ENCODE results near the gene TEKTIP1.

- TF ChIP-seq POLR2AphosphoS5 (IDR thresholded peaks at IDR 0.05; ENCODE audit: low read depth, low read length) (no peak), SIN3A (IDR thresholded peaks at IDR 0.05; ENCODE audit: borderline replicate concordance, insufficient read depth, low read length) (no peak), REST (IDR thresholded peaks at IDR 0.05; ENCODE audit: insufficient read depth in 1 of 2, low read depth in 2 of 2, low read length in 2 of 2) (no peak), TAF1 (IDR thresholded peaks at IDR 0.05; ENCODE audit: borderline replicate concordance, insufficient read depth, low read length) (no peak), FOXP2 (optimal IDR thresholded peaks at IDR 0.05; ENCODE audit: borderline replicate concordance, extremely low read depth, extremely low read length, insufficient read depth) (no peak)
These were observed 50.5 kb downstream of the TEKTIP1 start for GRCh38 chr19:3589439-3589838.

Measured in PFSK-1 (cell line).